ENCODE data around the gene SNN. TPM values are rescaled to one million over a fixed set of nuclear protein-coding genes. Genes with fewer than 3 reads are reported as not detected.

Gene SNN
- total RNA-seq, 2 donors from 2014 or later, result 28.9 to 35.1 TPM

GRCh38 chr16:11620243-11621003, 47.8 kb upstream of the SNN start:
- 93 to 100% methylated on average over 4 to 8 of the region's 8 CpGs for WGBS, 2 experiments (ENCODE audit: insufficient coverage in 1 of 2, insufficient read length in 1 of 2)
- H3K27me3 ChIP-seq (ENCODE audit: control insufficient read depth, insufficient read depth, low read length, poor library complexity, severe bottlenecking), result no peaks in the 10 kb centered on the region
- peaks cover 3% of the 10 kb centered on the region for H3K9me3 Mint-ChIP-seq
- no peaks in the 10 kb centered on the region for H3K4me1 ChIP-seq (ENCODE audit: control insufficient read depth, insufficient read depth, low read length)
- H3K27ac ChIP-seq (ENCODE audit: low read depth, low read length), result no peak overlapping the region
- H3K4me3 ChIP-seq (ENCODE audit: low read length), result no peak overlapping the region
- H3K36me3 ChIP-seq (ENCODE audit: control insufficient read depth, insufficient read depth, low read length), result no peaks in the 10 kb centered on the region
- H3K36me3 Mint-ChIP-seq (ENCODE audit: low read depth), result no peaks in the 10 kb centered on the region
- H3K9me3 ChIP-seq (ENCODE audit: control insufficient read depth, low read length), result no peaks in the 10 kb centered on the region
- H3K4me1 Mint-ChIP-seq, result peaks cover 5% of the 10 kb centered on the region
- H3K27me3 Mint-ChIP-seq (ENCODE audit: insufficient read depth), result no peaks in the 10 kb centered on the region
- no peak overlapping the region for H3K9ac ChIP-seq (ENCODE audit: extremely low read depth, low read length, poor library complexity, severe bottlenecking)
- H3K4me3 Mint-ChIP-seq, result no peak overlapping the region
- H3K27ac Mint-ChIP-seq, result no peak overlapping the region
- DNase-seq, result no peak
- TF ChIP-seq CTCF (conservative IDR thresholded peaks at IDR 0.05), result no peak

GRCh38 chr16:11621539-11621919, 46.7 kb upstream of the SNN start:
- 78 to 81% methylated on average over 2 to 6 of the region's 6 CpGs for WGBS, 2 experiments (ENCODE audit: insufficient coverage in 1 of 2, insufficient read length in 1 of 2)
- Histone ChIP-seq H3K9me3 (ENCODE audit: control insufficient read depth, low read length) (no peaks in the 10 kb centered on the region), H3K4me1 (ENCODE audit: control insufficient read depth, insufficient read depth, low read length) (no peaks in the 10 kb centered on the region), H3K27me3 (ENCODE audit: control insufficient read depth, insufficient read depth, low read length, poor library complexity, severe bottlenecking) (no peaks in the 10 kb centered on the region), H3K27ac (ENCODE audit: low read depth, low read length) (no peak overlapping the region), H3K4me3 (ENCODE audit: low read length) (no peak overlapping the region), H3K9ac (ENCODE audit: extremely low read depth, low read length, poor library complexity, severe bottlenecking) (no peak overlapping the region), H3K36me3 (ENCODE audit: control insufficient read depth, insufficient read depth, low read length) (no peaks in the 10 kb centered on the region)
- H3K4me3 Mint-ChIP-seq, result no peak overlapping the region
- no peaks in the 10 kb centered on the region for H3K36me3 Mint-ChIP-seq (ENCODE audit: low read depth)
- DNase-seq, result no peak
- peak overlapping the region; percentile 1 for H3K27ac Mint-ChIP-seq
- H3K9me3 Mint-ChIP-seq, result peaks cover 3% of the 10 kb centered on the region
- TF ChIP-seq CTCF (conservative IDR thresholded peaks at IDR 0.05), result no peak
- peaks cover 5% of the 10 kb centered on the region for H3K4me1 Mint-ChIP-seq
- no peaks in the 10 kb centered on the region for H3K27me3 Mint-ChIP-seq (ENCODE audit: insufficient read depth)

GRCh38 chr16:11621920-11622651, 46.2 kb upstream of the SNN start:
- Mint-ChIP-seq H3K36me3 (ENCODE audit: low read depth) (no peaks in the 10 kb centered on the region), H3K27ac (peak overlapping the region; percentile 1), H3K4me1 (peaks cover 5% of the 10 kb centered on the region), H3K4me3 (no peak overlapping the region), H3K27me3 (ENCODE audit: insufficient read depth) (no peaks in the 10 kb centered on the region), H3K9me3 (peaks cover 3% of the 10 kb centered on the region)
- Histone ChIP-seq H3K9me3 (ENCODE audit: control insufficient read depth, low read length) (no peaks in the 10 kb centered on the region), H3K9ac (ENCODE audit: extremely low read depth, low read length, poor library complexity, severe bottlenecking) (no peak overlapping the region), H3K27ac (ENCODE audit: low read depth, low read length) (no peak overlapping the region), H3K4me3 (ENCODE audit: low read length) (no peak overlapping the region), H3K27me3 (ENCODE audit: control insufficient read depth, insufficient read depth, low read length, poor library complexity, severe bottlenecking) (no peaks in the 10 kb centered on the region), H3K4me1 (ENCODE audit: control insufficient read depth, insufficient read depth, low read length) (no peaks in the 10 kb centered on the region), H3K36me3 (ENCODE audit: control insufficient read depth, insufficient read depth, low read length) (no peaks in the 10 kb centered on the region)
- no peak for DNase-seq
- WGBS, 2 experiments (ENCODE audit: insufficient coverage in 1 of 2, insufficient read length in 1 of 2), result 79 to 84% methylated on average over 5 to 19 of the region's 19 CpGs
- TF ChIP-seq CTCF (conservative IDR thresholded peaks at IDR 0.05), result no peak

All from endodermal cell (in vitro differentiated cells).